Lower lobe of right lung (tissue), 2 donors: ENCODE measurements around the gene RARA. TPM values are rescaled to one million over a fixed set of nuclear protein-coding genes. Genes with fewer than 3 reads are reported as not detected.
A peak's percentile ranks its signal among the peaks of the same experiment; 100 is the strongest.
"Not testable (repeated sequence)": the region's sequence is repeated elsewhere in the genome, so short reads cannot be mapped to it uniquely, and the experiment has no call there.

Experiments used
- ATAC-seq, 2 donors: fragments of 200-7000 bp; cut with Tn5 transposase; one replicate each; pipeline ENCODE4 v1.9.1; 2020 to 2022; ENCODE audit warnings: mild to moderate bottlenecking in 2 of 2, moderate library complexity in 2 of 2
- DNase-seq: peaks from one replicate; pipeline ENCODE4 v3.0.0-alpha.2; 2020
- H3K27ac ChIP-seq: fragments of 200-600 bp; one replicate; pipeline ENCODE4 v1.8.0; 2022
- H3K27me3 ChIP-seq: fragments of 200-600 bp; one replicate; pipeline ENCODE4 v1.8.0; 2022; ENCODE audit warnings: low read depth
- H3K36me3 ChIP-seq: fragments of 200-600 bp; one replicate; pipeline ENCODE4 v1.8.0; 2022; ENCODE audit warnings: mild to moderate bottlenecking
- H3K4me1 ChIP-seq: fragments of 200-600 bp; one replicate; pipeline ENCODE4 v1.8.0; 2022
- H3K4me3 ChIP-seq: fragments of 200-600 bp; one replicate; pipeline ENCODE4 v1.8.0; 2022; ENCODE audit warnings: mild to moderate bottlenecking
- H3K9me3 ChIP-seq: fragments of 200-600 bp; one replicate; pipeline ENCODE4 v1.8.0; 2022
- CTCF ChIP-seq: fragments of 200-600 bp; IDR thresholded peaks from one replicate; pipeline ENCODE4 v1.8.0; 2022; ENCODE audit warnings: antibody characterized with exemption, mild to moderate bottlenecking
- intact Hi-C: fragments of 100-400 bp; cut with DNase I; formaldehyde crosslinking; loops from one replicate; pipeline ENCODE4 v1.11.0; 2022
- total RNA-seq: library from RNA; stranded (reverse); fragmentation: NEBNext Ultra II Directional; extraction: Animal tissue kit (Norgen Biotek cat#: 25700); gene quantifications from one replicate; pipeline ENCODE4 v1.2.1, GENCODE V29; 2021
- donor health status: DM: no; HTN: yes; CAD: no; lungs with severe emphysema.

Gene RARA
- total RNA-seq, 1 donor from 2014 or later = 82.6 TPM

GRCh38 chr17:40363111-40363827, 54.3 kb downstream of the RARA start:
- no peak for TF ChIP-seq CTCF
- Histone ChIP-seq H3K36me3 (no peaks in the 10 kb centered on the region), H3K27me3 (no peaks in the 10 kb centered on the region), H3K4me3 (peak overlapping the region; percentile 64), H3K4me1 (peaks cover 25% of the 10 kb centered on the region), H3K27ac (peak overlapping the region; percentile 62), H3K9me3 (no peaks in the 10 kb centered on the region)
- ATAC-seq (peak; percentile 22 to 32), DNase-seq (peak; percentile 62)
- intact Hi-C loops = no loop called here

GRCh38 chr17:40364121-40364861, 55.3 kb downstream of the RARA start, which contains the start of gene GJD3:
TSS of gene GJD3 (minus strand) at chr17:40364737. CDS start at chr17:40363815, 922 bp downstream.
- peak in 1 of 2 donors; percentile 11 for ATAC-seq
- peaks cover 15% of the 10 kb centered on the region for H3K4me1 ChIP-seq
- TF ChIP-seq CTCF = no peak
- peak within 1 kb of the TSS; percentile 53 for H3K27ac ChIP-seq
- intact Hi-C loops = no loop called here
- peak within 1 kb of the TSS; percentile 64 for H3K4me3 ChIP-seq
- H3K9me3 ChIP-seq = no peaks in the 10 kb centered on the region
- DNase-seq = no peak
- H3K27me3 ChIP-seq = no peaks in the 10 kb centered on the region
- no peaks in the 10 kb centered on the region for H3K36me3 ChIP-seq

- no peaks in the 10 kb centered on the region for H3K9me3 ChIP-seq
- peak overlapping the region; percentile 64 for H3K4me3 ChIP-seq
- intact Hi-C loops = no loop called here
- ATAC-seq (no peak), DNase-seq (no peak)
- H3K4me1 ChIP-seq = peaks cover 15% of the 10 kb centered on the region
- H3K27ac ChIP-seq = no peak overlapping the region
- H3K27me3 ChIP-seq = no peaks in the 10 kb centered on the region
- H3K36me3 ChIP-seq = no peaks in the 10 kb centered on the region
- TF ChIP-seq CTCF = no peak
Observed at GRCh38 chr17:40364906-40365305, 55.9 kb downstream of the RARA start.

- ATAC-seq = no peak
- Histone ChIP-seq H3K4me3 (no peak overlapping the region), H3K36me3 (no peaks in the 10 kb centered on the region), H3K27me3 (no peaks in the 10 kb centered on the region), H3K4me1 (peaks cover 15% of the 10 kb centered on the region), H3K27ac (no peak overlapping the region), H3K9me3 (no peaks in the 10 kb centered on the region)
- DNase-seq = no peak
- no peak for TF ChIP-seq CTCF
- intact Hi-C loops = no loop called here
Observed at GRCh38 chr17:40366076-40366860, 57.3 kb downstream of the RARA start.

- H3K4me3 ChIP-seq = no peak overlapping the region
- no peak for TF ChIP-seq CTCF
- intact Hi-C loops = no loop called here
- no peaks in the 10 kb centered on the region for H3K9me3 ChIP-seq
- H3K36me3 ChIP-seq = no peaks in the 10 kb centered on the region
- no peak for ATAC-seq
- peaks cover 15% of the 10 kb centered on the region for H3K4me1 ChIP-seq
- H3K27ac ChIP-seq = no peak overlapping the region
- DNase-seq = no peak
- H3K27me3 ChIP-seq = no peaks in the 10 kb centered on the region
Observed at GRCh38 chr17:40366861-40367518, 58.0 kb downstream of the RARA start.

- H3K4me1 ChIP-seq, ATAC-seq, H3K4me3 ChIP-seq, H3K27ac ChIP-seq, H3K36me3 ChIP-seq, intact Hi-C loops, H3K9me3 ChIP-seq, DNase-seq, H3K27me3 ChIP-seq: not testable (repeated sequence)
Observed at GRCh38 chr17:40367728-40368127, 58.7 kb downstream of the RARA start.
